Measurements from ENCODE around the gene COL16A1.

The COL16A1 gene

DNA sequence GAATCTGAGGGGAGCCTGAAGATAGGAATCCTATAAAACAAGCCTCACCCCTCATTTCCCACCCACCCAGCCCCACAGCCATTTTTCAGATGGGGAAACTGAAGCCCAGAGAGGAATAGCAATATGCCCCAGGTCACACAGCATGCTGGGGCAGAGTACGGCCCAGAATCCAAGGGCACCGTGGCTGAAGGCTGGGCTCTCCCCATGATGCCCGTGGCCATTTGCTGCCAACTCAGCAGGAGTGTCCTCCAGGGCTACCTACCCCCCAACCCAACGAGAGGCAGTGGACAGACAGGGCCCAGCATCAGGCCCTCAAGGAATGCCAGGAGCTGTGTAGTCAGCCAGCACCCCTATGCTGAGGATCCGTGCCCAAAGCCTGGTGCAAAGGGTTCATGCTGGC, 8.5 kb downstream of the COL16A1 start:
- Histone ChIP-seq H3K27ac (ENCODE audit: low read length) (no peak overlapping the region), H3K9me3 (ENCODE audit: control insufficient read depth, insufficient read depth, low read length) (no peaks in the 10 kb centered on the region), H3K27me3 (ENCODE audit: control insufficient read depth, insufficient read depth, low read length) (no peaks in the 10 kb centered on the region), H3K4me3 (ENCODE audit: low read length) (no peak overlapping the region), H3K36me3 (ENCODE audit: control insufficient read depth, insufficient read depth, low read length) (no peaks in the 10 kb centered on the region; the same call in 1 of the 2 replicates), H3K4me1 (ENCODE audit: control insufficient read depth, insufficient read depth, low read length) (no peaks in the 10 kb centered on the region)
- DNase-seq (ENCODE audit: low read depth, low spot score): no peak
- WGBS (ENCODE audit: insufficient coverage, insufficient read length): no CpG with 5 or more reads among the region's 5 CpGs

- Histone ChIP-seq H3K9me3 (ENCODE audit: control insufficient read depth, insufficient read depth, low read length) (no peaks in the 10 kb centered on the region), H3K4me1 (ENCODE audit: control insufficient read depth, insufficient read depth, low read length) (no peaks in the 10 kb centered on the region), H3K36me3 (ENCODE audit: control insufficient read depth, insufficient read depth, low read length) (no peaks in the 10 kb centered on the region; the same call in 1 of the 2 replicates), H3K27ac (ENCODE audit: low read length) (no peak overlapping the region), H3K27me3 (ENCODE audit: control insufficient read depth, insufficient read depth, low read length) (no peaks in the 10 kb centered on the region), H3K4me3 (ENCODE audit: low read length) (no peak overlapping the region)
- DNase-seq (ENCODE audit: low read depth, low spot score): no peak
- no CpG with 5 or more reads among the region's 8 CpGs for WGBS (ENCODE audit: insufficient coverage, insufficient read length)
Measured at GRCh38 chr1:31694964-31695313, 8.9 kb downstream of the COL16A1 start.

DNA sequence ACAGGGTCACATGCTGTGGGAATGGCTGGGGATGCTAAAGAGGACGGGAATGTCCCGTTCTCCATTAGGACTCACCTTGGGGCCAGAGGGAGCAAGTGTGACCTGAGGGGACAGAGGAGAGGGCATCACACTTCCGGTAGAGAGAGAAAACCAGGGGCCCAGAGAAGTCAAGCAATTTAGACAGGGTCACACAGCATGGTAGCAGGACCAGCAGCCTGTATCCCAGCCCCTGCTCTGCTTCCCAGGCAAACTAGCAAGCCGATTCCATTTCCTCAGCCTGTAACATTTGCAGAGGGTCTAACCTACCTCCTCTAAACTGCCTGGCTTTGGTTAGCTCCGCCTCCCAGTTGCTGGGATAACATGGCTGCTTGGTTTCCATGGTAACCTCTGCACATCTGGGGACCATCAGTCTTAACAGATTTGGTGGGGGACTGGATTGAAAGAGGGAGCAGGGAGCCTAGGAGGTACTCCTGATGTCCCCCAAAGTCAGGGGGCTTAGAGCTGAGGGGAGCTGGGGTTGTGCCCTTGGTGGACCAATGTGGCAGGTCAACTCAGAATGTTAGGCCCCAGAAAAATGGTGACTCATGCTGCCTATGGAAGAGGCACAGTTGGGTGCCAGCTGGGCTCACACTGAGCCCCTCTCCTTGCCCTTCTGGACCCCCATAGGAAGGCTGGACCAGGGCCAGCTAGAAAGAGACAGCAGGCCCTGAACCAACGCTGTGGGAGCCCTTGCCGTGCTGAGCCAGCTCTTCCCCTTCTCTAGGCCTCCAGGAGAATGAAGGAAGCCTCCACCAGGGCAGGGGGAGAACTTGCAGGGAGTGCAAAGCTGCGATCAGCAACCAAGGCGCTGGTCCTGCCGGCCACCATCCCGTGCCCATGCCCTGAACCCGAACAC, 9.5 kb downstream of the COL16A1 start:
- Histone ChIP-seq H3K27ac (ENCODE audit: low read length) (no peak overlapping the region), H3K4me3 (ENCODE audit: low read length) (no peak overlapping the region), H3K4me1 (ENCODE audit: control insufficient read depth, insufficient read depth, low read length) (no peaks in the 10 kb centered on the region; the same call in 1 of the 2 replicates), H3K9me3 (ENCODE audit: control insufficient read depth, insufficient read depth, low read length) (no peaks in the 10 kb centered on the region), H3K36me3 (ENCODE audit: control insufficient read depth, insufficient read depth, low read length) (no peaks in the 10 kb centered on the region; the same call in 1 of the 2 replicates), H3K27me3 (ENCODE audit: control insufficient read depth, insufficient read depth, low read length) (no peaks in the 10 kb centered on the region)
- no peak for DNase-seq (ENCODE audit: low read depth, low spot score)
- WGBS (ENCODE audit: insufficient coverage, insufficient read length): no CpG with 5 or more reads among the region's 12 CpGs

GRCh38 chr1:31693231-31693630, 10.6 kb downstream of the COL16A1 start:
- Histone ChIP-seq H3K4me3 (ENCODE audit: low read length) (no peak overlapping the region), H3K36me3 (ENCODE audit: control insufficient read depth, insufficient read depth, low read length) (no peaks in the 10 kb centered on the region; the same call in 1 of the 2 replicates), H3K9me3 (ENCODE audit: control insufficient read depth, insufficient read depth, low read length) (no peaks in the 10 kb centered on the region), H3K4me1 (ENCODE audit: control insufficient read depth, insufficient read depth, low read length) (no peaks in the 10 kb centered on the region; the same call in 1 of the 2 replicates), H3K27ac (ENCODE audit: low read length) (no peak overlapping the region), H3K27me3 (ENCODE audit: control insufficient read depth, insufficient read depth, low read length) (no peaks in the 10 kb centered on the region)
- no CpG with 5 or more reads among the region's 10 CpGs for WGBS (ENCODE audit: insufficient coverage, insufficient read length)
- DNase-seq (ENCODE audit: low read depth, low spot score): no peak

- no peak overlapping the region for H3K4me3 ChIP-seq (ENCODE audit: low read length)
- no peak overlapping the region for H3K27ac ChIP-seq (ENCODE audit: low read length)
- no peaks in the 10 kb centered on the region for H3K9me3 ChIP-seq (ENCODE audit: control insufficient read depth, insufficient read depth, low read length)
- DNase-seq (ENCODE audit: low read depth, low spot score): no peak
- no CpG with 5 or more reads among the region's 11 CpGs for WGBS (ENCODE audit: insufficient coverage, insufficient read length)
- no peaks in the 10 kb centered on the region; the same call in 1 of the 2 replicates for H3K36me3 ChIP-seq (ENCODE audit: control insufficient read depth, insufficient read depth, low read length)
- no peaks in the 10 kb centered on the region; the same call in 1 of the 2 replicates for H3K4me1 ChIP-seq (ENCODE audit: control insufficient read depth, insufficient read depth, low read length)
- H3K27me3 ChIP-seq (ENCODE audit: control insufficient read depth, insufficient read depth, low read length): no peaks in the 10 kb centered on the region
Measured at GRCh38 chr1:31691951-31692350, 11.9 kb downstream of the COL16A1 start.

DNA sequence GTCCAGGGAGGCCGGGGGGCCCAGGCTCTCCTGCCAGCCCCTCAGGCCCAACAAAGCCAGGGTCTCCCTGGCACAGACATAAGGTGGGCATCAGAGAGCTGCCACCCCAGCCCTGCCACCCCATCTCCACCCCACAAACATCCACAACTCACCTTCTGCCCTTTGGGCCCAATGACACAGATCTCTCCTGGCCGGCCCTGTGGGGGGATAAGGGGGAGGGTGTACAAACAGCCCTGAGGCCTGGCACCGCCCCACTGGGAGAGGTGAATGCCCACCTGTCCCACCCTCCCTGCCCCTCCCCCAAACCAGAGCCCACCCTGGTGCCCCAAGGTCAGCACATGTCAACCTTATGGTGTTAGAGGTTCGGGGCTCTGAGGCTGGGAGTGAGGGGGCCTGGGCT, 12.4 kb downstream of the COL16A1 start:
- no peaks in the 10 kb centered on the region; the same call in 1 of the 2 replicates for H3K36me3 ChIP-seq (ENCODE audit: control insufficient read depth, insufficient read depth, low read length)
- no peak for DNase-seq (ENCODE audit: low read depth, low spot score)
- WGBS (ENCODE audit: insufficient coverage, insufficient read length): no CpG with 5 or more reads among the region's 4 CpGs
- no peaks in the 10 kb centered on the region; the same call in 1 of the 2 replicates for H3K4me1 ChIP-seq (ENCODE audit: control insufficient read depth, insufficient read depth, low read length)
- H3K27me3 ChIP-seq (ENCODE audit: control insufficient read depth, insufficient read depth, low read length): no peaks in the 10 kb centered on the region
- no peak overlapping the region for H3K4me3 ChIP-seq (ENCODE audit: low read length)
- no peak overlapping the region for H3K27ac ChIP-seq (ENCODE audit: low read length)
- H3K9me3 ChIP-seq (ENCODE audit: control insufficient read depth, insufficient read depth, low read length): no peaks in the 10 kb centered on the region

- WGBS (ENCODE audit: insufficient coverage, insufficient read length): no CpG with 5 or more reads among the region's 10 CpGs
- no peak overlapping the region for H3K27ac ChIP-seq (ENCODE audit: low read length)
- DNase-seq (ENCODE audit: low read depth, low spot score): no peak
- H3K27me3 ChIP-seq (ENCODE audit: control insufficient read depth, insufficient read depth, low read length): no peaks in the 10 kb centered on the region
- no peaks in the 10 kb centered on the region; the same call in 1 of the 2 replicates for H3K4me1 ChIP-seq (ENCODE audit: control insufficient read depth, insufficient read depth, low read length)
- H3K9me3 ChIP-seq (ENCODE audit: control insufficient read depth, insufficient read depth, low read length): no peaks in the 10 kb centered on the region
- no peaks in the 10 kb centered on the region; the same call in 1 of the 2 replicates for H3K36me3 ChIP-seq (ENCODE audit: control insufficient read depth, insufficient read depth, low read length)
- no peak overlapping the region for H3K4me3 ChIP-seq (ENCODE audit: low read length)
Measured at GRCh38 chr1:31690921-31691320, 12.9 kb downstream of the COL16A1 start.

- WGBS (ENCODE audit: insufficient coverage, insufficient read length): no CpG with 5 or more reads among the region's 6 CpGs
Measured at GRCh38 chr1:31689854-31690253, 14.0 kb downstream of the COL16A1 start.

GRCh38 chr1:31689379-31689778, 14.4 kb downstream of the COL16A1 start:
- H3K9me3 ChIP-seq (ENCODE audit: control insufficient read depth, insufficient read depth, low read length): no peaks in the 10 kb centered on the region
- no peak for DNase-seq (ENCODE audit: low read depth, low spot score)
- no peaks in the 10 kb centered on the region; the same call in 1 of the 2 replicates for H3K36me3 ChIP-seq (ENCODE audit: control insufficient read depth, insufficient read depth, low read length)
- H3K4me3 ChIP-seq (ENCODE audit: low read length): no peak overlapping the region
- no CpG with 5 or more reads among the region's 2 CpGs for WGBS (ENCODE audit: insufficient coverage, insufficient read length)
- no peaks in the 10 kb centered on the region; the same call in 1 of the 2 replicates for H3K4me1 ChIP-seq (ENCODE audit: control insufficient read depth, insufficient read depth, low read length)
- H3K27ac ChIP-seq (ENCODE audit: low read length): no peak overlapping the region
- H3K27me3 ChIP-seq (ENCODE audit: control insufficient read depth, insufficient read depth, low read length): no peaks in the 10 kb centered on the region

More at GRCh38 chr1:31689854-31690253, 14.0 kb downstream of the COL16A1 start:
- Histone ChIP-seq H3K27me3 (ENCODE audit: control insufficient read depth, insufficient read depth, low read length) (no peaks in the 10 kb centered on the region), H3K4me3 (ENCODE audit: low read length) (no peak overlapping the region), H3K36me3 (ENCODE audit: control insufficient read depth, insufficient read depth, low read length) (no peaks in the 10 kb centered on the region; the same call in 1 of the 2 replicates), H3K4me1 (ENCODE audit: control insufficient read depth, insufficient read depth, low read length) (no peaks in the 10 kb centered on the region; the same call in 1 of the 2 replicates), H3K27ac (ENCODE audit: low read length) (no peak overlapping the region), H3K9me3 (ENCODE audit: control insufficient read depth, insufficient read depth, low read length) (no peaks in the 10 kb centered on the region)
- no peak for DNase-seq (ENCODE audit: low read depth, low spot score)

- no peaks in the 10 kb centered on the region for H3K27me3 ChIP-seq (ENCODE audit: control insufficient read depth, insufficient read depth, low read length)
- no peak overlapping the region for H3K4me3 ChIP-seq (ENCODE audit: low read length)
- no peaks in the 10 kb centered on the region; the same call in 1 of the 2 replicates for H3K36me3 ChIP-seq (ENCODE audit: control insufficient read depth, insufficient read depth, low read length)
- no CpG with 5 or more reads among the region's 8 CpGs for WGBS (ENCODE audit: insufficient coverage, insufficient read length)
- DNase-seq (ENCODE audit: low read depth, low spot score): no peak
- H3K4me1 ChIP-seq (ENCODE audit: control insufficient read depth, insufficient read depth, low read length): no peaks in the 10 kb centered on the region; the same call in 1 of the 2 replicates
- no peaks in the 10 kb centered on the region for H3K9me3 ChIP-seq (ENCODE audit: control insufficient read depth, insufficient read depth, low read length)
- H3K27ac ChIP-seq (ENCODE audit: low read length): no peak overlapping the region
Measured at GRCh38 chr1:31688233-31688918, 15.4 kb downstream of the COL16A1 start.

All from iPS DF 6.9 (cell line).